Embryonic facial prominence (tissue), 1 donor: ENCODE measurements around the gene INCA1.

Source experiments
- DNase-seq: peaks from one replicate; pipeline ENCODE4 v3.0.0-alpha.2; 2016; ENCODE audit errors: extremely low spot score

Gene INCA1

DNA sequence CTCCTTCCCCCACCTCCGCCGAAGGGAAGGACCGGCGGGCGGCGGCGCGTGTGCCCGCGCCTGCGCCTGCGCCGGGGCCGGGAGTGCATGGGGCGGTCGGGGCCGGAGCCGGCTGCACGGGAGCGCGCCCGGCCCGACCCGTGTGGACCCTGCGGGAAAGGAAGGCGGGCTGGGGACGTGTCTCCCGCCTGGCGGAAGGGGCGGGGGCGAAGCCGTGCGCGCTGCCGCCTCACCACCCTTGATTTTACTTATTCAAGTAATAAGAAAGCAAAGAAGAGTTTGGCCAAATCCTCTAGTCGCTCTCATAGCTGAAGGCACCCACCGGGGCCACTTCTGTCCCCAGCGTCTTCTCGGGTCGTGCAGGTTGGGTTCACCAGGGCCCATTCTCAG, 48.4 kb downstream of the INCA1 start:
- peak; percentile 80 for DNase-seq

DNA sequence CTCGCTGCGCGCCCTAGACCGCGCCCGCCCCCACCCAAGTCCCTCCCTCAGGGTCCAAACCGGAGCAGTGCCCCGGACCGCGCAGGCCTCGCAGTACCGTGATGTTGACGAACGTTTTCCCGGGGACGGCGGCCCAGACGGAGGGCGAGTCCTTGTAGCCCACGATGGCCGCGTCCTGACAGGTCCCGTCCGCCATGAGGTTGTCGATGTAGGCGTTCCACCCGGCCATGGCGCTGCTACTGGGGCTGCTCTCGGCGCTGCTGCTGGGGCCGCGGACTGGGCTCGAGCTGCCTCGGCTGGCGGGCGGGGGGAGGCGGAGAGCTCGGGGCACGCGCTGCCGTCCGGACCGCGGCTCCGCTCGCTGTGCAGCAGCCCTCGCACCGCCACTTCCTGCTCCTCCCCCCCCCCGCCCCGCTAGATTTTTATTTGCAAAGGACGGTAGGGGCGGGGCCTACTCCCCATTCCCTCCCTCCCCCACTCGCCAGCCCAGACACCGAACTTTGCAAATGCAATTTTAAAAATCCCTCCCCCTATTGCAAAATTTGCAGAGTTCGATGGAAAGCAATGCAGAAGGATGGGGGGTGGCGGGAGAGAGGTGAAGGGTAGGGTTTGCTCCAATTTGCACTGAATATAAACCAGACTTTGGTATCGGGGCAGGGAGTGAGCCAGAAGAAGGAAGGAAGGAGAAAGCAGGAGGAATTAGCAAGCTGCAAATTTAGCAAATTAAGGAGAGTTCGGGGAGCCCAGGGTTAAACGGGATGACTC, 49.0 kb downstream of the INCA1 start, which contains the start of gene PFN1:
Gene PFN1, minus strand, starts transcription at position 365 of the 765 bp plus-strand sequence. Its CDS starts 136 bp downstream, at position 229.
- DNase-seq, result peak; percentile 88

DNA sequence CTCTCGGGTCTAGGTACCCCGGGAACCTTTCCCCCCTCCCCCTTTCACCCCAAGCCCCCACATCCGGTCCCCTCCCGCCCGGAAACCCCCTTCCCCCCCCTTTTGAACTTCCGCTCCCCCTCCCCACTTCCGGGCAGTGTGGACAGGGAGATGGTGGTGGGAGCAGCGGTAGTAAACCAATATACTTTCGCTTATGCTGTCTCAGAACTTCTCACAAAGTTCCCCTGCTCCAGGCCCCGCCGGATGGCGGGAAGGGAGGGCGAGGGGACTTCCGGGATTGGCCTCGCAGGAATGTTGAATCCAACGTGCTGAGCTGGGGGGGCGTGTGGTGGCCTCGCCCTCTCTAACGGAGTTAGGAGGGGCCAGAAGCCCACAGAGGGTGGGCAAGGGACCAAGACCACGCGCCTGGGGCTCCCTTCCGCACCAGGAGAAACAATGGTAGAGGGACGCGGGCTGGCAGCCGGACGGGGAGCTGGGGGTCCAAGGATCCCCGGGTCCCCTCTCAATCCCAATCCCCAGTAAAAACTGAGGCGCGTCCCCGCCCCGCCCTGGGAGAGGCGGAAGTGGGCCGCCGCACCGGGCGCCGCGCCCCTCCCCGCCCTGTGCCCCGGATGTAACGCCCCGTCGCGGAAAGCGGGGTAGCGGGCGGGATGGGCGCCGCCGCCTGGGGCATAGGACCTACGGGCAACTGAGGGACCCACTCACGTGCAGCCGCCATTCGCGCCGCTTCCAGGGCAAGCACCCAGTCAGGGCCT, 49.7 kb downstream of the INCA1 start:
- no peak for DNase-seq

DNA sequence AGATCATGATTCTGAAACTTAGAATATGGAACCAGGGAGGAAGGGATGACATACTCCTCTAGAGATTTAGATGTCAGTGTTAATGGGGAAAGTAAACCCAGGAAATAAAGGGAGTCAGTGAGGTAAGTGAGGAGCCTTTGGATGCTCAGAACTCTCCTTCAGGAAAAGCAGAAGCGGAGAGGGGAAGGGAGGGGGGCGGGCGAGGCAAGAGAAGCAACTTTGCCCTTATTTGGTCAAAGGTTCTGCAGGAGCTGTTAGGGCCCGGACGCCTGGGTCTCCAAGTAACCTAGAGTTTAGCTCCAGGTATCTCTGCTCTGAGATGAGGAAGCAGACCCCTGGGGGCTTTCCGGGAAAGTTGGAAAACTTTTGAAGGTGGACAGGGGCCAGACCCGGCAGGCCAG, 50.3 kb downstream of the INCA1 start:
- no peak for DNase-seq

DNA sequence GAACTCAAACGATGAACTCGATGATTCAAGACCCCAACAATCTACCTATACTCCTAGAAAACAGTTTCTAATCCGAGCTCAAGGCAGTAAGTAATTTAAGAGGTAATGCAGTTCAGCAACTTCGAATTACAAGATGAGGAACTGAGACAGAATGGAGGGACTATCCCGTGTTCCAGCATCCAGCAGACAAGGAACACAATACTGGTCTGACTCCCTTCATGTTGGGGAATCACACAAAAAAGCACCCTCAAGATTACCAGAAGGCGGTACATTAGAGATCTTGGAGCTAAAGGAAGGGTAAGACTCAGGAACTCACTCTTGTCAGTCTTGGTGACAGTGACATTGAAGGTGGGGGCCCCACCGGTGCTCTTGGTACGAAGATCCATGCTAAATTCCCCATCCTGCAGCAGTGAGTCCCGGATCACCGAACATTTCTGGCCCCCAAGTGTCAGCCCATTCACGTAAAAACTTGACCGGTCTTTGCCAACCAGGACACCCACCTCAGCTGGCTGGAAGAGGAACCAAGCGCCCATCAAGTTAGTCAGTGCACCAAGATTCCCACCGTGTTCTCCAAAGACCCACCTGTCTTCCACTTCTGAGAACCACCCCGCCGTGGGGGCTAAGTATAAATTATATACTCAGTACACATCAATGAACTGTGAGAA, 50.9 kb downstream of the INCA1 start:
- DNase-seq, result no peak

DNA sequence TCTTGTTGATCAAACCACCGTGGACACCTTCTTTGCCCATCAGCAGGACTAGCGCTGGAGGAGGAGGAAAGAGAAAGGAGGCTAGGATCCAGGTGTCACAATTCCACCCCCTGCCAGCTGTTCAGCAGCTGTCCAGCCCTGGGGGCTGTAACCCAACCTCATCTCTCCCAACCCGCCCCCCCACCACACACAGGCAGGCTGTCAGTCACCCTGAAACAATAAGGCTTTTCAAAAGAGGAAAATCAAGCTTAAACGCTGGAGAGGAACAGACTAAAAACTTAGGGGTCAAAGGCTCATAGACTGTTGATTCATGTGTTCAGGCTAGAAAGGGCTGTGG, 51.4 kb downstream of the INCA1 start:
- no peak for DNase-seq

DNA sequence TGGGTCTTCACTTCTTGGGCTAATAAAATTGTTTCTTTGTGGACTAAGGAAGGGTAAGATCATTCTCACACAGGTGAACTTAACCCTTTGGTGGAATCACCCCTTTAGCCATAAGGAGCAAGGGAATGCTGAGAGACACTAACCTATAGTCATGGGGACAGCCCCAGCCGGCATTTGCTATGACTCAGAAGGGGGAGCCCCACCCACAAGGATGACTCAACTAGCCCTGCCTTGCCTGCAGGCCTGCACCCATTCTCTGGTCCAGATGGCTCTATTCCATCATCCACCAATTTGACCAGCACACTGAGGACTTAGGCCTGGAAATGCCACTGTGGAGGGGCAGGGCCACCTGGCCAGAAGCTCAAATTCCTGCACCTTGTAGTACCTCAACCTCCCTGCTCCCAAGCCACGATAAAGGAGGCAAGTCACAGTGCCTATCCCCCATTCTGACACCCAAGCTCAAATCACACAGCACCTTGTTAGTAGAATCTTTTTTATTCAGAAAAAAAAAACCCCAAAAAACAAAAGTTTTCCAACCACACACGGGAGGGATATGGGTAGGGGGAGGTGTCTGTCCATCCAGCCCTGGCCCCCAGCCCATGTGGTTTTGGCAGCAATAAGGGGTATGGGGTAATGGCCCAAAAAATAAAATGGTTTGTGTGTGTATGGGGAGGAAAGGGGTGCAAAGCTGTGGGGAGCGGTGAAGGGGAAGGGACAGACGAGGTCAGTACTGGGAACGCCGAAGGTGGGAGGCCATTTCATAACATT, 52.0 kb downstream of the INCA1 start:
- no peak for DNase-seq

DNA sequence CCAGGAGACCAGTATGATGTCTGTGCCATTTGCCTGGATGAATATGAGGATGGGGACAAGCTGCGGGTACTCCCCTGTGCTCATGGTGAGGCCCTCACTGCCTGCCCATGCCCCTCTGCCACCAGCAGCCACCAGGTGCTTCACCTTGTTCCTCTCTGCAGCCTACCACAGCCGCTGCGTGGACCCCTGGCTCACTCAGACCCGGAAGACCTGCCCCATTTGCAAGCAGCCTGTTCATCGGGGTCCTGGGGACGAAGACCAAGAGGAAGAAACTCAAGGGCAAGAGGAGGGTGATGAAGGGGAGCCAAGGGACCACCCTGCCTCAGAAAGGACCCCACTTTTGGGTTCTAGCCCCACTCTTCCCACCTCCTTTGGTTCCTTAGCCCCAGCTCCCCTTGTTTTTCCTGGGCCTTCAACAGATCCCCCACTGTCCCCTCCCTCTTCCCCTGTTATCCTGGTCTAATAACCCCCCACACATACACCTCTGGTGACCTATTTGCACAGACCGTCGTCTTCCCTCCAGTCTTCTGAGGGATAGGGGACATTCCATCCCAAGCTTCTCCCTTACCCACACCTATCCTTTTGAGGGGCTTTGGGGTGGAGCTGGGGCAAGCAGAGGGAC, 52.7 kb downstream of the INCA1 start:
- DNase-seq, result no peak

DNA sequence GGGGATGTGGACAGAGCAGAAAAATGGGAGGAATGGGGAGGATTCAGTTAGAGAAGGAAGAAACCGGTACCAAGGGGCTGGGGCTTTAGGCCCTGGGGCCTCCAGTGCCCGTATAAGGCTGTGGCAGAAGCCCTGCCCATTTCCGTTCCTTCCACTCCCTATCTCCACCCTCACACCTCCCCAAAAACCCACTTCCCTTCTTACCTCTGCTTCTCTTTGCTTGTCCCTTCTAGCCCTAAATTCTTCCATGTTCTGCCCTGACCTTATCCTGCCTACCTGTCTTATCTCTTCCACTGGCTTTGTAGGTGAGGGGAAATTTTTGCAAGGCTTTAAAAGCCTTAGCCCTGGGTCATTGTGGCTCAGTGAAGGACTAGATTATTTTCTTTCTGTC, 53.2 kb downstream of the INCA1 start:
- DNase-seq, result no peak

DNA sequence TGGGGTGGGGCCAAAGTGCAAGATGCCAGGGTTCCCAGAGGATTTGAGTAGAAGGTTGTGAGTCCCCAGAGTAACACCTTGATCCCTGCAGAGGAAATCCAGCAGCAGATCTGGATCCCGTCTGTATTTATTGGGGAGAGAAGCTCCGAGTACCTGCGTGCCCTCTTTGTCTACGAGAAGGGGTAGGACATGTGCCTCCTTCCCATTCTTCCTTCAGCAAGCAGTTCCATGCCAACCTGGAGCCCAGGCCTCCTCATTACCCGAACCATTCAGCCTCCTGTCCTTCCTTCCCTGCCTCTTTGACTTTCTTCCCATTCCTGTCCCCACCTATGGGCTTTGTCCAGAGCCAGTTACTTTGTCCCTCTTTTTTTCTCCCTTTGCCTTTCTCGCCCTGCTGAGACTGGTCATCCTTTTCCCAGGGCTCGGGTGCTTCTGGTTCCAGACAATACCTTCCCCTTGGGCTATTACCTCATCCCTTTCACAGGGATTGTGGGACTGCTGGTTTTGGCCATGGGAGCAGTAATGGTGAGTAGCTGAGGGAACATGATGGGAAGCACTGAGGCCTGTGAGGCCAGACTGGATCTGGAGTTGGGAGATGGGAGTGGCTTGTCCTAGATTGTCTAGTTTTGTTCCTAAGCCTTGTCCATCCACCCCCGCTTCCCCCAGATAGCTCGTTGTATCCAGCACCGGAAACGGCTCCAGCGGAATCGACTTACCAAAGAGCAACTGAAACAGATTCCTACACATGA, 54.4 kb downstream of the INCA1 start:
- no peak for DNase-seq

DNA sequence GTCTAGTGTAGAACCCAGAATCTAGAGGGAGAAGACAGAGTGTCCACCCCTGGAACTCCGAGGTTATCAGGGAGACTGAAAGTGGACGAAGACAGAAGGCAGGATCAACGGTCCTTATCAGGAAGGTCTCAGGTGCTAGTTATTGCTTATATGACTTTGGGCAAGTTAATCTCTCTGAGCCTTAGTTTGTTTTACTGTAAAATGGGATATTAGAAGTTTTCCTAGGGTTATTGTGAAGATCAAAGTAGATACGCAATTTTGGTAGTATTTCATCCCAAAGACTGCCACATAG, 56.1 kb downstream of the INCA1 start:
- DNase-seq, result no peak

DNA sequence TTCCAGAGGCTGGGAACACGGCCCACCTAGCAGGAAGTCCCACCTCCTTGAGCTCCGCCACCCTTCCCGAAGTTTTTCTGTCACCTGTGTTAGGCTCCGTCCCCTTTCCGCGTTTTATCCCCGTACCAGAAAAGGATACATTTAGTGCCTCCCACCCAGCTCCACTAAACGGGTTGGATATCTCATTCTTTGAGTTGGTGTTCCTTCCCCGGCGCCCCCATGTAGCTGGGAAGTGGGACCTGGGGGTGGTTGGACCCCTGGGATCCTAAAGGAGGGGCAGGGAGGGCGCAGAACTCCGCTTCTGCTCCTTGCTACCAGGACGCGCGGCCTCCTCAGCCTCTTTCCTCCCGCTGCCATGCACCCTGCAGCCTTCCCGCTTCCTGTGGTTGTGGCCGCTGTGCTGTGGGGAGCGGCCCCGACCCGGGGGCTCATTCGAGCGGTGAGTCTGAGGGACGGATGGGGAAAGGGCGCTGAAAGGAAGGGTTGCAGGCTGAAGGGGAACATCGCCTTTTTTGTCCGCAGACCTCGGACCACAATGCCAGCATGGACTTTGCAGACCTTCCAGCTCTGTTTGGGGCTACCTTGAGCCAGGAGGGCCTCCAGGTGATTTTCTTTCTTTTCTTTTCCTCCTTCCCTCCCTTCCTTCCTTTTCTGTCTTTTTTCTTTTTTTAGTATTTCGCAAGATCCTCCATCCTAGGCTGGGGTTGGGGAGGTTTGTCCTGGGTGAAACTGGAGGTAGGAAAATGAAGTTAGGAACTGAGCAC, 56.6 kb downstream of the INCA1 start:
- no peak for DNase-seq

DNA sequence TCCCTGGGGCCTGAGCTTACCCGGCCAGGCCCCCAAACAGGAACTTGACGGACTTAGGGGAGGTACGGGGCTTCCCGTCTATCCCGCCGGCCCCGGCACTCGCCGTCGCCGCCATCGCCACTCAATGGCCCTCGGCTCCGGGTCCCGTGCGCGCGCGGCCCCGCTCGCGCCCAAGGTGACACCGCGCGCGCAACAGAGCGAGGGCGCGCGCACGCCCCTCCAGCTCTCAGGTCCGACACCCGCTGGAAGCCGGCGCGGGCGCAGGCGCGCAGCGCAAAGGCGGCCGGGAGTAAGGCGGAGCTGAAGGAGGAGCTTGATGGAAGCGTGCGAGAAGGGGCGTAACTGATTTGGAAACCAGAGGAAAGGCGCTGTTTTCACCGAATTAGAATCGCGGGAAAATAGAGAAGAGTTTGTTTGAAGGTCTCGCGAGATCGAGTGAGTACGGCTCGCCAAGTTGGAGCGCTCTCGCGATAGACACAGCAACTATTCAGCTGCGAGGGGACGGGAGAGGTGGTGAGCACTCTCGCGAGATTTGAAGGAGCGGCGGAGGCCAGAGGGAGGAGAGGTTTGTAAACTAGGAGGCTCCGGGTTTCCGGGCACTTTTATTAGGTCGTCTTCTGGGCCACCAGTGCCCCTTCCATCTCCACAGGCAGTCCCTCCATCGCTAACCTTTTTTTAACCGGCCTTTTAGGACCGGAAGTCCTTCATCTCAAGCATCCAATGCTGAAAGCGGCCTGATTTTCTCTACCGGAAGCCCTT, 57.3 kb downstream of the INCA1 start, which contains the start of the genes RNF167 and SLC25A11:
Gene RNF167, plus strand, starts transcription at position 473 of the 759 bp plus-strand sequence. CDS start 642 bp downstream, outside the sequence.
Gene SLC25A11, minus strand, starts transcription at position 251 of the 759 bp plus-strand sequence. Its CDS starts 136 bp downstream, at position 115.
- DNase-seq, result peak; percentile 100

DNA sequence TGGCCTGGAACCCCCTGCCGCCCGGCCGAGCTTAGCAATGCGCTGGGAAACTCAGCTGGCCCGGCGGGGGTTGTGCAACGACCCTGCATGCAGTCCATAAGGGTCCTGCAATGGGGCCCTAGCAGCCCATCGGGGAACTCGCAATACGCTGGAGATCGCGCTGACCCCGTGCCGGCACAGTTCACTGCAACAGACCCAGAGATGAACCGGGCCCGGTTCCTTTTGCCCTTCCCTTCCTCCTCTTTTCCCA, 57.9 kb downstream of the INCA1 start:
- DNase-seq, result no peak

DNA sequence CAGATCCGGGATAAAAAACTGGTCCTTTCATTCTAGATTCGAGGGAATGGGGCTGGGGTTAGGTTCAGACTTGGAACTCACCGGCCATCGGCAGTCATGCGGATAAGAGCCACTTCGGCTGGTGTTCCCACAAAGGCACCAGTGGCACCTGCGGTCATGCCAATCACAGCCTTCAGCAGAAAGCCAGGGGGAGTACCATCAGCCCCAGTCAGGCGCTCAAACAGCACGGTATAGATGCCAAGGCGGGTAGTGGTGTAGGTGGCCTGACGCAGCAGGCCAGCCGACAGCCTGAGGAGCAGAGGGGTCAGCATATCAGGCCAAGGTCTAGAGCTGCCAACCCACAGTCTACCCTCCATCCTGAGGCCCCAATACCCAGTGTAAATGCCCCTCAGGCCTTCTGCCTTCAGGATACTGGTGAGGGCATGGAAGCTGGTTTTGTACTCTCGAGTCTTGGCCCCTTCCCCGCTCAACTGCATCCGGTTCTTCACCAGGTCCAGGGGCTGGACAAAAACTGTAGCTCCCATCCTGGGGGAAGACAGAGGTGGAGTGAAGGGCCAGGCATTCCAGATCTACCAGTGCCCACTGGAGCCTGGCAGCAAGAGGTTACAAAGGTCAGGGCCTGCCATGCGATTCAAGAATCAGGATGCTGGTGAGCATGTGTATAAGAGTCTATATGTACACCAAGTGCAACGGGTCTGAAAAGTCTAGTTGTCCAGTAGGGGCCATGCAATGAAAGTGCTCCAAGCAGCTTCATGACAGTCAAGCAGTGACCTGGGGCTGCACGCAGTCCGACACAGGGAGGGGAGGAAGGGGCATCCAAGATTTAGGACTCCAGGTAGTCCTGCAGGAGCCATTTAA, 58.4 kb downstream of the INCA1 start:
- no peak for DNase-seq
